Endothelial cell of umbilical vein (primary cell): ENCODE results near the gene CRYBG3. TPM values are rescaled to one million over a fixed set of nuclear protein-coding genes. Genes with fewer than 3 reads are reported as not detected.

ENCODE experiments used
- BruUV-seq: library from RNA; stranded (reverse); fragments of 400-500 nt; replicated peaks from 2 replicates; lab custom pipeline; 2021; lab: Mats Ljungman, UMichigan
- CTCF ChIA-PET: fragments of 300-600, 350-600 bp; sonication (Branson Sonifier 250); formaldehyde crosslinking; loops from one replicate; lab custom pipeline; 2021; ENCODE audit warnings: antibody characterized with exemption, inconsistent platforms; lab: Charles Lee
- POLR2A ChIA-PET: fragments of 300-600, 350-600 bp; sonication (Branson Sonifier 250); formaldehyde crosslinking; loops from one replicate; lab custom pipeline; 2021; ENCODE audit warnings: antibody characterized with exemption, inconsistent platforms; lab: Charles Lee
- DNase-seq: peaks from one replicate; pipeline ENCODE4 v3.0.0-alpha.2; 2011; ENCODE audit warnings: low read depth, low spot score
- FAIRE-seq: peaks from 2 replicates; lab custom pipeline; 2011; peaks lifted over from hg19 to GRCh38; lab: Jason Lieb, UNC
- H2AFZ ChIP-seq: 2 replicates; pipeline ENCODE4 v1.6.0; 2012; ENCODE audit warnings: low read depth, low read length, control low read depth, inconsistent platforms
- H3K27ac ChIP-seq: 2 replicates; pipeline ENCODE4 v1.5.1; 2011; ENCODE audit warnings: low read depth, mild to moderate bottlenecking, control low read depth, low read length, moderate library complexity; ENCODE audit not compliant: insufficient read depth
- H3K27me3 ChIP-seq, 2 experiments: 2 replicates each; pipeline versions ENCODE4 v1.6.0 to v1.6.1; 2011; ENCODE audit warnings: low read length in 2 of 2, mixed read lengths in 1 of 2; ENCODE audit not compliant: control insufficient read depth in 2 of 2, insufficient read depth in 2 of 2
- H3K36me3 ChIP-seq, 2 experiments: 2 replicates in 1 of 2; 3 replicates in 1 of 2; pipeline ENCODE4 v1.5.1; 2011; ENCODE audit warnings: low read length in 2 of 2, mild to moderate bottlenecking in 1 of 2, moderate library complexity in 1 of 2; ENCODE audit not compliant: control insufficient read depth in 2 of 2, insufficient read depth in 2 of 2; ENCODE audit errors: extremely low read depth in 1 of 2
- H3K4me1 ChIP-seq: 3 replicates; pipeline ENCODE4 v1.5.1; 2011; ENCODE audit warnings: mild to moderate bottlenecking, low read length; ENCODE audit not compliant: control insufficient read depth, insufficient read depth; ENCODE audit errors: extremely low read depth
- H3K4me2 ChIP-seq: 2 replicates; pipeline ENCODE4 v1.6.1; 2011; ENCODE audit warnings: low read length, control low read depth, mixed read lengths; ENCODE audit not compliant: insufficient read depth
- H3K4me3 ChIP-seq, 3 experiments: fragments of 200-600 bp in 1 of 3; sonication (generic), shearing (Covaris generic) in 1 of 3; replicated peaks in 1 of 3; 2 replicates each; pipeline ENCODE4 v1.5.1; 2011 to 2016; ENCODE audit warnings: control low read depth in 3 of 3, low read length in 3 of 3, mild to moderate bottlenecking in 2 of 3, inconsistent platforms in 1 of 3, low read depth in 1 of 3, moderate library complexity in 1 of 3; ENCODE audit not compliant: insufficient read depth in 1 of 3
- H3K79me2 ChIP-seq: 2 replicates; pipeline ENCODE4 v1.6.0; 2012; ENCODE audit warnings: low read length, inconsistent platforms; ENCODE audit not compliant: control insufficient read depth, insufficient read depth
- H3K9ac ChIP-seq: replicated peaks from 2 replicates; pipeline ENCODE3; 2011; ENCODE audit warnings: low read length, control low read depth; ENCODE audit not compliant: insufficient read depth; ENCODE audit errors: extremely low read depth
- H3K9me1 ChIP-seq: replicated peaks from 3 replicates; pipeline ENCODE4 v1.6.0; 2011; ENCODE audit warnings: mild to moderate bottlenecking, low read length; ENCODE audit not compliant: control insufficient read depth, insufficient read depth; ENCODE audit errors: extremely low read depth
- H3K9me3 ChIP-seq: replicated peaks from 2 replicates; pipeline ENCODE4 v1.5.1; 2012; ENCODE audit warnings: low read length, inconsistent platforms; ENCODE audit not compliant: control insufficient read depth, insufficient read depth
- H4K20me1 ChIP-seq: replicated peaks from 2 replicates; pipeline ENCODE3; 2011; ENCODE audit warnings: mild to moderate bottlenecking, low read length; ENCODE audit not compliant: control insufficient read depth, insufficient read depth; ENCODE audit errors: extremely low read depth
- CTCF ChIP-seq, 2 donors: IDR thresholded peaks; 1 replicate in 1 of 2; 2 replicates in 1 of 2; pipeline ENCODE4 v1.5.1; 2011; ENCODE audit warnings: low read length in 2 of 2, mild to moderate bottlenecking in 2 of 2, moderate library complexity in 2 of 2, control low read depth in 1 of 2, inconsistent platforms in 1 of 2, low read depth in 1 of 2; ENCODE audit not compliant: insufficient read depth in 1 of 2; ENCODE audit errors: extremely low read depth in 1 of 2
- EZH2 ChIP-seq: IDR thresholded peaks from 2 replicates; pipeline ENCODE4 v1.6.1; 2012; ENCODE audit warnings: borderline replicate concordance, low read depth, mild to moderate bottlenecking, moderate library complexity, low read length, inconsistent platforms; ENCODE audit not compliant: severe bottlenecking
- FOS ChIP-seq: IDR thresholded peaks from 2 replicates; pipeline ENCODE4 v1.6.1; 2011; ENCODE audit warnings: mild to moderate bottlenecking, low read length, moderate library complexity, borderline replicate concordance; ENCODE audit not compliant: insufficient read depth
- GATA2 ChIP-seq: IDR thresholded peaks from 2 replicates; pipeline ENCODE4 v1.7.0; 2011; ENCODE audit warnings: low read depth, mild to moderate bottlenecking, moderate library complexity, mixed read lengths, low read length; ENCODE audit not compliant: insufficient read length, insufficient read depth
- JUN ChIP-seq: IDR thresholded peaks from 2 replicates; pipeline ENCODE4 v1.6.1; 2011; ENCODE audit warnings: borderline replicate concordance, low read depth; ENCODE audit not compliant: insufficient read length, insufficient read depth
- MAX ChIP-seq: IDR thresholded peaks from 2 replicates; pipeline ENCODE4 v1.6.1; 2011; ENCODE audit not compliant: insufficient read depth, insufficient read length
- MYC ChIP-seq: IDR thresholded peaks from one replicate; pipeline ENCODE4 v1.6.1; 2011; ENCODE audit warnings: mild to moderate bottlenecking, low read depth, low read length
- POLR2A ChIP-seq: IDR thresholded peaks from 2 replicates; pipeline ENCODE4 v1.6.1; 2012; ENCODE audit warnings: low read depth, mild to moderate bottlenecking, control low read depth, low read length
- POLR2AphosphoS5 ChIP-seq: IDR thresholded peaks from 2 replicates; pipeline ENCODE4 v1.6.1; 2012; ENCODE audit warnings: low read depth, mild to moderate bottlenecking, control low read depth, low read length, moderate library complexity; ENCODE audit not compliant: insufficient read depth
- dilution Hi-C: fragments of 300-500 bp; cut with MboI; formaldehyde crosslinking; loops from one replicate; pipeline ENCODE4 v1.15.0; 2019; ENCODE audit warnings: low sequenced_read_pairs; ENCODE audit not compliant: extremely low pct_ligation_motif_present
- intact Hi-C: fragments of 100-400 bp; cut with micrococcal nuclease; formaldehyde crosslinking; loops from one replicate; pipeline ENCODE4 v1.10.0; 2022
- polyA plus RNA-seq, 4 experiments: library from polyadenylated mRNA; depleted of rRNA in 3 of 4; stranded (reverse) in 3 of 4; unstranded in 1 of 4; fragments of >200 nt; gene quantifications; 2 replicates each; pipeline versions ENCODE4 v1.2.1 to v1.2.3, GENCODE V29; 2011 to 2012; ENCODE audit warnings: missing spikeins in 1 of 4
- total RNA-seq: library from RNA; stranded (reverse); gene quantifications from 2 replicates; pipeline ENCODE4 v1.2.3, GENCODE V29; 2021

The CRYBG3 gene
- total and polyA plus RNA-seq, 2 donors (not counting 3 experiments of a cell fraction or from before 2014, with no cell fraction given): 2.8 to 15.0 TPM

DNA sequence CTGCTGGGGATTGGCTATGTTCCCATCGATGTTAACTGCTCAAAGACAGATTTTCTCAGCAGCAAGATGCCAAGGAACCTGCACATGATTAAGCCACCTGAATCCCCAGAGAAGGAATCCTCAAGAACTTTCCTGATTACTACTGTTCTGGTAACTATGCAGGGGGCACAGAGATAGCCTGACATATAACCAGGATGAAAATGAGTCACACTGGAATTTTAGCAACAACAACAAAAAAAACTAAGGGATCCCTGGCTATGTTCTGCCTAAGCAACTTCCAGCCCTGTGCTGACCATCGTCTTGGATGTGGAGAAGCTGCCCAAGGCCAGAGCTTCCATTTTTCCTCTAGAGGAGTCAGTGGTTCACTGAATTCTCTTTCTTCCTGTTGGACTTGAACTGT is 136.6 kb downstream of the CRYBG3 start:
- no peaks in the 10 kb centered on the region for H3K9me3 ChIP-seq
- H3K4me3 ChIP-seq: no peak overlapping the region
- H3K27ac ChIP-seq: no peak overlapping the region
- H3K79me2 ChIP-seq: peaks cover 14% of the 10 kb centered on the region
- H3K9me1 ChIP-seq: no peaks in the 10 kb centered on the region
- peaks cover 4 to 12% of the 10 kb centered on the region in 2 experiments for H3K36me3 ChIP-seq
- FAIRE-seq: no peak
- DNase-seq: no peak
- H3K9ac ChIP-seq: no peak overlapping the region
- no peaks in the 10 kb centered on the region for H3K27me3 ChIP-seq
- CTCF ChIA-PET: no interaction called here
- intact Hi-C loops: no loop called here
- no TSS peak for BruUV-seq
- dilution Hi-C loops: no loop called here
- no peak overlapping the region for H2AFZ ChIP-seq
- TF ChIP-seq EZH2: no peak
- no peak for TF ChIP-seq MAX
- no peak for TF ChIP-seq JUN
- no peak for TF ChIP-seq CTCF (IDR thresholded peaks at IDR 0.05; ENCODE audit: extremely low read depth in 1 of 2, insufficient read depth in 1 of 2, low read depth in 1 of 2, low read length in 2 of 2)
- no peak for TF ChIP-seq FOS
- TF ChIP-seq POLR2A: no peak
- no peak for TF ChIP-seq GATA2
- no peak for TF ChIP-seq MYC
- no peak for TF ChIP-seq POLR2AphosphoS5
- POLR2A ChIA-PET: no interaction called here
- no peaks in the 10 kb centered on the region for H3K4me1 ChIP-seq
- H4K20me1 ChIP-seq: no peaks in the 10 kb centered on the region
- no peak overlapping the region for H3K4me2 ChIP-seq
